ENCODE measurements around the gene SERF2.

SERF2 gene

GRCh38 chr15:43751885-43752284 is 40.2 kb upstream of the SERF2 start:
- no CpG with 5 or more reads among the region's 6 CpGs for WGBS (ENCODE audit: extremely low coverage, insufficient coverage, low lambda C conversion rate)
- Histone ChIP-seq H3K27me3 (ENCODE audit: insufficient read depth, low read length, poor library complexity) (no peaks in the 10 kb centered on the region), H3K4me3 (ENCODE audit: low read length) (no peak overlapping the region), H2AK5ac (ENCODE audit: low read length) (no peak overlapping the region), H3K36me3 (ENCODE audit: control insufficient read depth, insufficient read depth, low read length) (peaks cover 4% of the 10 kb centered on the region), H2BK15ac (replicated peaks; ENCODE audit: low read depth) (no peak overlapping the region), H2BK5ac (ENCODE audit: low read length) (no peak overlapping the region), H3K27ac (ENCODE audit: low read depth, low read length) (no peak overlapping the region), H3K79me2 (ENCODE audit: control insufficient read depth, insufficient read depth, low read length) (peaks cover 68% of the 10 kb centered on the region), H3K23ac (ENCODE audit: low read length) (no peak overlapping the region), H4K8ac (ENCODE audit: low read depth, low read length) (no peak overlapping the region), H3K79me1 (ENCODE audit: low read length) (peaks cover 8% of the 10 kb centered on the region), H3K4me1 (ENCODE audit: control insufficient read depth, low read depth, low read length) (peaks cover 4% of the 10 kb centered on the region), H2BK120ac (ENCODE audit: low read depth, low read length) (no peak overlapping the region), H3K9ac (ENCODE audit: low read length) (no peak overlapping the region), H4K5ac (ENCODE audit: low read length) (no peak overlapping the region), H3K56ac (ENCODE audit: low read length) (no peak overlapping the region), H3K18ac (ENCODE audit: low read length) (no peak overlapping the region), H3K4me2 (ENCODE audit: low read length) (no peak overlapping the region), H3K4ac (ENCODE audit: low read depth, low read length) (no peak overlapping the region)
- no peak for DNase-seq

- Histone ChIP-seq H3K4me3 (ENCODE audit: low read length) (no peak overlapping the region), H2BK5ac (ENCODE audit: low read length) (no peak overlapping the region), H3K27ac (ENCODE audit: low read depth, low read length) (no peak overlapping the region), H3K4me1 (ENCODE audit: control insufficient read depth, low read depth, low read length) (no peaks in the 10 kb centered on the region), H3K56ac (ENCODE audit: low read length) (no peak overlapping the region), H3K79me1 (ENCODE audit: low read length) (no peaks in the 10 kb centered on the region), H2AK5ac (ENCODE audit: low read length) (no peak overlapping the region), H3K36me3 (ENCODE audit: control insufficient read depth, insufficient read depth, low read length) (peaks cover 7% of the 10 kb centered on the region), H3K27me3 (ENCODE audit: insufficient read depth, low read length, poor library complexity) (no peaks in the 10 kb centered on the region), H3K9ac (ENCODE audit: low read length) (no peak overlapping the region), H3K4me2 (ENCODE audit: low read length) (no peak overlapping the region), H3K18ac (ENCODE audit: low read length) (no peak overlapping the region), H3K4ac (ENCODE audit: low read depth, low read length) (no peak overlapping the region), H3K23ac (ENCODE audit: low read length) (no peak overlapping the region), H3K79me2 (ENCODE audit: control insufficient read depth, insufficient read depth, low read length) (no peaks in the 10 kb centered on the region), H4K8ac (ENCODE audit: low read depth, low read length) (no peak overlapping the region), H4K5ac (ENCODE audit: low read length) (no peak overlapping the region), H2BK120ac (ENCODE audit: low read depth, low read length) (no peak overlapping the region), H2BK15ac (replicated peaks; ENCODE audit: low read depth) (no peak overlapping the region)
- DNase-seq, result no peak
- no CpG with 5 or more reads among the region's 6 CpGs for WGBS (ENCODE audit: extremely low coverage, insufficient coverage, low lambda C conversion rate)
Measured at GRCh38 chr15:43762824-43763223, 29.3 kb upstream of the SERF2 start.

- Histone ChIP-seq H3K56ac (ENCODE audit: low read length) (no peak overlapping the region), H3K9ac (ENCODE audit: low read length) (no peak overlapping the region), H3K27ac (ENCODE audit: low read depth, low read length) (no peak overlapping the region), H3K79me1 (ENCODE audit: low read length) (no peaks in the 10 kb centered on the region), H2AK5ac (ENCODE audit: low read length) (no peak overlapping the region), H3K4me3 (ENCODE audit: low read length) (no peak overlapping the region), H3K4me2 (ENCODE audit: low read length) (no peak overlapping the region), H4K8ac (ENCODE audit: low read depth, low read length) (no peak overlapping the region), H3K4me1 (ENCODE audit: control insufficient read depth, low read depth, low read length) (no peaks in the 10 kb centered on the region), H2BK5ac (ENCODE audit: low read length) (no peak overlapping the region), H3K79me2 (ENCODE audit: control insufficient read depth, insufficient read depth, low read length) (no peaks in the 10 kb centered on the region), H3K4ac (ENCODE audit: low read depth, low read length) (no peak overlapping the region), H2BK15ac (replicated peaks; ENCODE audit: low read depth) (no peak overlapping the region), H2BK120ac (ENCODE audit: low read depth, low read length) (no peak overlapping the region), H3K36me3 (ENCODE audit: control insufficient read depth, insufficient read depth, low read length) (peaks cover 9% of the 10 kb centered on the region), H3K18ac (ENCODE audit: low read length) (no peak overlapping the region), H3K27me3 (ENCODE audit: insufficient read depth, low read length, poor library complexity) (no peaks in the 10 kb centered on the region), H4K5ac (ENCODE audit: low read length) (no peak overlapping the region), H3K23ac (ENCODE audit: low read length) (no peak overlapping the region)
- DNase-seq, result no peak
- no CpG with 5 or more reads among the region's 2 CpGs for WGBS (ENCODE audit: extremely low coverage, insufficient coverage, low lambda C conversion rate)
Measured at GRCh38 chr15:43763819-43764446, 28.2 kb upstream of the SERF2 start.

GRCh38 chr15:43769584-43770228 is 22.4 kb upstream of the SERF2 start:
- Histone ChIP-seq H3K79me2 (ENCODE audit: control insufficient read depth, insufficient read depth, low read length) (no peaks in the 10 kb centered on the region), H3K23ac (ENCODE audit: low read length) (no peak overlapping the region), H3K4me1 (ENCODE audit: control insufficient read depth, low read depth, low read length) (no peaks in the 10 kb centered on the region), H4K8ac (ENCODE audit: low read depth, low read length) (no peak overlapping the region), H3K27ac (ENCODE audit: low read depth, low read length) (no peak overlapping the region), H3K18ac (ENCODE audit: low read length) (no peak overlapping the region), H2AK5ac (ENCODE audit: low read length) (no peak overlapping the region), H3K4me2 (ENCODE audit: low read length) (no peak overlapping the region), H2BK15ac (replicated peaks; ENCODE audit: low read depth) (no peak overlapping the region), H3K4ac (ENCODE audit: low read depth, low read length) (no peak overlapping the region), H2BK120ac (ENCODE audit: low read depth, low read length) (no peak overlapping the region), H3K4me3 (ENCODE audit: low read length) (no peak overlapping the region), H3K9ac (ENCODE audit: low read length) (no peak overlapping the region), H3K56ac (ENCODE audit: low read length) (no peak overlapping the region), H3K36me3 (ENCODE audit: control insufficient read depth, insufficient read depth, low read length) (peaks cover 14% of the 10 kb centered on the region), H3K79me1 (ENCODE audit: low read length) (no peaks in the 10 kb centered on the region), H4K5ac (ENCODE audit: low read length) (no peak overlapping the region), H2BK5ac (ENCODE audit: low read length) (no peak overlapping the region), H3K27me3 (ENCODE audit: insufficient read depth, low read length, poor library complexity) (no peaks in the 10 kb centered on the region)
- peak; percentile 77 for DNase-seq
- no CpG with 5 or more reads among the region's 5 CpGs for WGBS (ENCODE audit: extremely low coverage, insufficient coverage, low lambda C conversion rate)

GRCh38 chr15:43771816-43772215 is 20.3 kb upstream of the SERF2 start:
- no peak overlapping the region for H4K5ac ChIP-seq (ENCODE audit: low read length)
- H4K8ac ChIP-seq (ENCODE audit: low read depth, low read length), result no peak overlapping the region
- H3K4me3 ChIP-seq (ENCODE audit: low read length), result no peak overlapping the region
- no peak for DNase-seq
- H3K56ac ChIP-seq (ENCODE audit: low read length), result no peak overlapping the region
- no peak overlapping the region for H2AK5ac ChIP-seq (ENCODE audit: low read length)
- no peak overlapping the region for H3K4ac ChIP-seq (ENCODE audit: low read depth, low read length)
- H2BK120ac ChIP-seq (ENCODE audit: low read depth, low read length), result no peak overlapping the region
- H3K79me2 ChIP-seq (ENCODE audit: control insufficient read depth, insufficient read depth, low read length), result no peaks in the 10 kb centered on the region
- no peak overlapping the region for H2BK5ac ChIP-seq (ENCODE audit: low read length)
- peaks cover 13% of the 10 kb centered on the region for H3K36me3 ChIP-seq (ENCODE audit: control insufficient read depth, insufficient read depth, low read length)
- H3K27me3 ChIP-seq (ENCODE audit: insufficient read depth, low read length, poor library complexity), result no peaks in the 10 kb centered on the region
- no peak overlapping the region for H3K4me2 ChIP-seq (ENCODE audit: low read length)
- H2BK15ac ChIP-seq (replicated peaks; ENCODE audit: low read depth), result no peak overlapping the region
- no peak overlapping the region for H3K27ac ChIP-seq (ENCODE audit: low read depth, low read length)
- no peak overlapping the region for H3K18ac ChIP-seq (ENCODE audit: low read length)
- H3K4me1 ChIP-seq (ENCODE audit: control insufficient read depth, low read depth, low read length), result peaks cover 4% of the 10 kb centered on the region
- no peaks in the 10 kb centered on the region for H3K79me1 ChIP-seq (ENCODE audit: low read length)
- H3K23ac ChIP-seq (ENCODE audit: low read length), result no peak overlapping the region
- no peak overlapping the region for H3K9ac ChIP-seq (ENCODE audit: low read length)
- WGBS (ENCODE audit: extremely low coverage, insufficient coverage, low lambda C conversion rate), result no CpG with 5 or more reads among the region's 2 CpGs

GRCh38 chr15:43772624-43773023 is 19.5 kb upstream of the SERF2 start:
- Histone ChIP-seq H3K9ac (ENCODE audit: low read length) (no peak overlapping the region), H4K8ac (ENCODE audit: low read depth, low read length) (no peak overlapping the region), H3K18ac (ENCODE audit: low read length) (no peak overlapping the region), H3K4me3 (ENCODE audit: low read length) (no peak overlapping the region), H2AK5ac (ENCODE audit: low read length) (no peak overlapping the region), H3K4ac (ENCODE audit: low read depth, low read length) (no peak overlapping the region), H3K27ac (ENCODE audit: low read depth, low read length) (no peak overlapping the region), H3K79me1 (ENCODE audit: low read length) (no peaks in the 10 kb centered on the region), H3K27me3 (ENCODE audit: insufficient read depth, low read length, poor library complexity) (no peaks in the 10 kb centered on the region), H3K36me3 (ENCODE audit: control insufficient read depth, insufficient read depth, low read length) (peaks cover 13% of the 10 kb centered on the region), H3K4me1 (ENCODE audit: control insufficient read depth, low read depth, low read length) (peaks cover 4% of the 10 kb centered on the region), H3K4me2 (ENCODE audit: low read length) (no peak overlapping the region), H4K5ac (ENCODE audit: low read length) (no peak overlapping the region), H3K56ac (ENCODE audit: low read length) (no peak overlapping the region), H2BK120ac (ENCODE audit: low read depth, low read length) (no peak overlapping the region), H2BK15ac (replicated peaks; ENCODE audit: low read depth) (no peak overlapping the region), H2BK5ac (ENCODE audit: low read length) (no peak overlapping the region), H3K79me2 (ENCODE audit: control insufficient read depth, insufficient read depth, low read length) (no peaks in the 10 kb centered on the region), H3K23ac (ENCODE audit: low read length) (no peak overlapping the region)
- no peak for DNase-seq

Data from mesendoderm (in vitro differentiated cells).